OCI-LY3 (cell line): Measurements from ENCODE around the gene CFAP251.

Experiments
- EZH2phosphoT487 ChIP-seq: fragments of 200-600 bp; shearing (Covaris generic); IDR thresholded peaks from 2 replicates; pipeline ENCODE4 v1.6.1; 2018; ENCODE audit warnings: antibody characterized with exemption, mixed run types, low read depth
- TF ChIP-seq, protein P1 (sequence below): fragments of 200-600, 300-600 bp; sonication (generic); IDR thresholded peaks from 2 replicates; pipeline ENCODE4 v1.5.1; 2014; ENCODE audit warnings: antibody characterized with exemption, low read length, low read depth

DNA sequence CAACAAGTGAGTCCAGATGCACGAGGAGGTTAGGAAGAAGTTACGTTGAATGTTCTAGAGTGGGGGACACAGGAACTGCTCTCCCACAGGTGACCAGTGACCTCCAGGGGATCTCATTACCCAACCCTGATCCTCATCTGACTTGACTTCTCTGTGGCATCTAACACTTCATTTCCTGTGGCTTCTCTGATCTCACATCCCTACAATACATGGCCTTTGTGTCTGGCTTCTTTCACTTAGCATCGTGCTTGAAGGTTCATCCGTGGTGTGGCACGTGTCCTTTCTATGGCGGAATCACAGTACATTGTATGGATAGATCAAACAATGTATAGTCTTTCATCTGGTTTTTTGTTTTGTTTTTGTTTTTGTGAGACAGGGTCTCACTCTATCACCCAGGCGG lies 19.3 kb downstream of the CFAP251 start:
- TF ChIP-seq, protein P1, sequence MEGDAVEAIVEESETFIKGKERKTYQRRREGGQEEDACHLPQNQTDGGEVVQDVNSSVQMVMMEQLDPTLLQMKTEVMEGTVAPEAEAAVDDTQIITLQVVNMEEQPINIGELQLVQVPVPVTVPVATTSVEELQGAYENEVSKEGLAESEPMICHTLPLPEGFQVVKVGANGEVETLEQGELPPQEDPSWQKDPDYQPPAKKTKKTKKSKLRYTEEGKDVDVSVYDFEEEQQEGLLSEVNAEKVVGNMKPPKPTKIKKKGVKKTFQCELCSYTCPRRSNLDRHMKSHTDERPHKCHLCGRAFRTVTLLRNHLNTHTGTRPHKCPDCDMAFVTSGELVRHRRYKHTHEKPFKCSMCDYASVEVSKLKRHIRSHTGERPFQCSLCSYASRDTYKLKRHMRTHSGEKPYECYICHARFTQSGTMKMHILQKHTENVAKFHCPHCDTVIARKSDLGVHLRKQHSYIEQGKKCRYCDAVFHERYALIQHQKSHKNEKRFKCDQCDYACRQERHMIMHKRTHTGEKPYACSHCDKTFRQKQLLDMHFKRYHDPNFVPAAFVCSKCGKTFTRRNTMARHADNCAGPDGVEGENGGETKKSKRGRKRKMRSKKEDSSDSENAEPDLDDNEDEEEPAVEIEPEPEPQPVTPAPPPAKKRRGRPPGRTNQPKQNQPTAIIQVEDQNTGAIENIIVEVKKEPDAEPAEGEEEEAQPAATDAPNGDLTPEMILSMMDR: no peak
- no peak for TF ChIP-seq EZH2phosphoT487
